OCI-LY1 (cell line): ENCODE measurements around the gene RANBP10.

ENCODE experiments used
- H2AFZ ChIP-seq: fragments of 200-600 bp; sonication (generic), shearing (Covaris generic); 2 replicates; pipeline ENCODE4 v1.6.0; 2014; ENCODE audit warnings: antibody characterized with exemption, mild to moderate bottlenecking, low read length
- H3F3A ChIP-seq: fragments of 200-600 bp; sonication (generic), shearing (Covaris generic); 2 replicates; pipeline ENCODE4 v1.6.0; 2014; ENCODE audit warnings: mild to moderate bottlenecking, antibody characterized with exemption, low read length, moderate library complexity; ENCODE audit not compliant: insufficient read depth
- H3K27ac ChIP-seq: fragments of 200-600 bp; sonication (generic); 2 replicates; pipeline ENCODE4 v1.5.1; 2014; ENCODE audit warnings: low read length, mixed run types, mild to moderate bottlenecking, low read depth; ENCODE audit not compliant: poor library complexity, severe bottlenecking
- H3K27me3 ChIP-seq: fragments of 200-600 bp; sonication (generic); 2 replicates; pipeline ENCODE4 v1.6.0; 2014; ENCODE audit warnings: antibody characterized with exemption, mild to moderate bottlenecking, low read length, moderate library complexity; ENCODE audit not compliant: insufficient read depth
- H3K36me3 ChIP-seq: fragments of 200-600 bp; sonication (generic); 2 replicates; pipeline ENCODE4 v1.6.1; 2014; ENCODE audit warnings: mild to moderate bottlenecking, antibody characterized with exemption, low read length, moderate library complexity, mixed read lengths; ENCODE audit not compliant: insufficient read depth
- H3K4me1 ChIP-seq: fragments of 200-600 bp; sonication (generic); 2 replicates; pipeline ENCODE4 v1.5.1; 2014; ENCODE audit warnings: mild to moderate bottlenecking, low read length, moderate library complexity; ENCODE audit not compliant: insufficient read depth, severe bottlenecking
- H3K4me2 ChIP-seq: fragments of 200-600 bp; sonication (generic), shearing (Covaris generic); 2 replicates; pipeline ENCODE4 v1.6.1; 2014; ENCODE audit warnings: low read length
- H3K4me3 ChIP-seq: fragments of 200-600 bp; sonication (generic); 2 replicates; pipeline ENCODE4 v1.5.1; 2014; ENCODE audit warnings: low read length, low read depth, mild to moderate bottlenecking, mixed read lengths; ENCODE audit not compliant: poor library complexity, severe bottlenecking
- H3K79me2 ChIP-seq: fragments of 200-600 bp; shearing (Covaris generic); 2 replicates; pipeline ENCODE4 v1.6.1; 2016; ENCODE audit warnings: mixed run types, low read length, mixed read lengths; ENCODE audit not compliant: insufficient read depth
- H3K9ac ChIP-seq: fragments of 200-600 bp; sonication (generic), shearing (Covaris generic); 2 replicates; pipeline ENCODE4 v1.6.1; 2014; ENCODE audit warnings: mild to moderate bottlenecking, low read length, mixed read lengths
- H3K9me2 ChIP-seq: fragments of 200-600 bp; sonication (generic), shearing (Covaris generic); 2 replicates; pipeline ENCODE4 v1.6.1; 2014; ENCODE audit warnings: low read depth, mild to moderate bottlenecking, low read length, mixed read lengths
- H3K9me3 ChIP-seq: fragments of 200-600 bp; shearing (Covaris generic); 2 replicates; pipeline ENCODE4 v1.6.1; 2014; ENCODE audit warnings: low read length, mixed read lengths
- H4K20me1 ChIP-seq: fragments of 200-600 bp; sonication (generic), shearing (Covaris generic); 2 replicates; pipeline ENCODE4 v1.6.0; 2016; ENCODE audit warnings: mild to moderate bottlenecking, low read length; ENCODE audit not compliant: insufficient read depth
- EZH2 ChIP-seq: fragments of 200-600 bp; sonication (generic), shearing (Covaris generic); IDR thresholded peaks from 2 replicates; pipeline ENCODE4 v1.8.0; 2017; ENCODE audit warnings: borderline replicate concordance, mixed run types, mild to moderate bottlenecking, antibody characterized with exemption, low read length, moderate library complexity, mixed read lengths
- TF ChIP-seq, protein P1 (sequence below): fragments of 200-600 bp; sonication (generic), shearing (Covaris generic); IDR thresholded peaks from 2 replicates; pipeline ENCODE4 v1.5.1; 2017; ENCODE audit warnings: mild to moderate bottlenecking, antibody characterized with exemption, low read length, moderate library complexity, mixed read lengths

Gene RANBP10

DNA sequence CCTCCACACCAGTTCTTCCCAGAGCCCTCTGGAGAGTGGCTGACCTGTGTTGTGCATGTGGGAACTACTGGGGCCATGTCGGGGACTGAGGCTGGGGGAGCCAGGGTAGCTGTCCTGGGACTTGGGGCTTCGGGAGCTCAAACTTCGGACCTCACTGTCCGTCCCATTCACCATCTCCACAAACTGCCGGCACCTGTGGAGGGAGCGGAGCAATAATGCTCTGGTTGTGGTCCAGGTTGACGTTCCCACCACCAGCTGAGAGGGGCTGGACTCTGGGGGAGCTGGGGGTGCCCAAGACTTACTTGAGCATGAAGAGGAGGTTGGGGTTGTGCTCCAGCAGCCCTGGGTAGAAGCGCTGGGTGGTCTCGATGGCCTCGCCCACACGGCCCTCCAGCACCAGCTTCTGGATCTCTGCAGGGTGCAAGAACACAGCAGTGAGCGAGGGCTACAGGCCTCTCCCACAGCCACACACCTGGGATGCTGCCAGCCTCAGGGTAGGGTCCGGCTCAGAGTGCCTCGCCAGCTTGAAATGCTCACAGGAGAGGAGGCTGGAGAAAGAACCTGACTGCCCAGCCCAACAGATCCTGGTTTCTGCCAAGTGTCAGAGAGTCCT is 76.6 kb downstream of the RANBP10 start:
- peaks cover 46% of the 10 kb centered on the region for H3K36me3 ChIP-seq

DNA sequence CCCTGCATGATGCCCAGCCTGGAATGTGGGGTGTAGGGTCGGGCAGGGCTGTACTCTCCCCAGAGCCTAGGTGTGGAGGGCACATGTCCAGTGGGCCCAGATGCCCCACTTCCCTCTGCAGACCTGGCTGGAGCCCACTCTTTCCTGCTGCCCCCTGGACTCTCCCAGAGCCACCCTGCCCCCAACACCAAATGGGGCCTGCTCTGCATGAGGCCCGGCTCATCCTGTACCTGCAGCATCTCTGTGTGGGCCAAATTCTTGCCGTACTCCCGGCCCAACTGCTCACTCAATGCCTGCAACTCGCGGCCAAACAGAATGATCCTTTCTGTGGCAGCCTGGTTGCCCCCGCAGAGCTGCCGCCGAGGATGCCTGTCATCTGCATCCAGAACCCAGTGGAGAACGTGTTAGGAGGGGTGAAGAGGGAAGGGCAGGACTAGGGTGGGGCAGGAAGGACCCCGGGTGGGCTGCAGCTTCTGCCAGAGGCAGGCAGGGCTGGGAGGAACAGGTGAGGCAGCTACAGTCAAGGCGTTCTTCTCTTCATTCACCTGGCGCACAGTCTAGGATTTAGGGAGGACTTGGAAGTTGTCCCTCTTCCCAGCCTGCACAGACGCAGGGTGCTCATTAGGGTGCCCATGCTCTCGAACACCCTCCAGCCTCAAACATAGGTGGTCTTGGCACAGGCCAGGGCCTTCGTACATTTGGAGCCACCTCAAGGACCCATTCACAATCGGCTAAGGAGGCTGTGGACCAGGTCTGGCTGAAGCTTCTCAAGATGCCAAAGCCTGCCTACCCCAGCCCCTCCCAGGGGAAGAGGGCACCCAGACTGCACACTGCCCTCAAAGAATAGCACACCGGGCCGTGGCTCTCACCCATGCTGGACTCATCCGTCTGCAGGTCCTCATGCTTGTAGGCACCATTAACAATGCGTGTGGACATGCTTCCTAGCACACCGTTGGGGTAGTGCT is 78.6 kb downstream of the RANBP10 start:
- H3K4me1 ChIP-seq = no peaks in the 10 kb centered on the region
- no peak overlapping the region for H3K9ac ChIP-seq
- no peak overlapping the region for H3K4me3 ChIP-seq
- no peaks in the 10 kb centered on the region for H3K79me2 ChIP-seq
- TF ChIP-seq EZH2 = no peak
- TF ChIP-seq, protein P1, sequence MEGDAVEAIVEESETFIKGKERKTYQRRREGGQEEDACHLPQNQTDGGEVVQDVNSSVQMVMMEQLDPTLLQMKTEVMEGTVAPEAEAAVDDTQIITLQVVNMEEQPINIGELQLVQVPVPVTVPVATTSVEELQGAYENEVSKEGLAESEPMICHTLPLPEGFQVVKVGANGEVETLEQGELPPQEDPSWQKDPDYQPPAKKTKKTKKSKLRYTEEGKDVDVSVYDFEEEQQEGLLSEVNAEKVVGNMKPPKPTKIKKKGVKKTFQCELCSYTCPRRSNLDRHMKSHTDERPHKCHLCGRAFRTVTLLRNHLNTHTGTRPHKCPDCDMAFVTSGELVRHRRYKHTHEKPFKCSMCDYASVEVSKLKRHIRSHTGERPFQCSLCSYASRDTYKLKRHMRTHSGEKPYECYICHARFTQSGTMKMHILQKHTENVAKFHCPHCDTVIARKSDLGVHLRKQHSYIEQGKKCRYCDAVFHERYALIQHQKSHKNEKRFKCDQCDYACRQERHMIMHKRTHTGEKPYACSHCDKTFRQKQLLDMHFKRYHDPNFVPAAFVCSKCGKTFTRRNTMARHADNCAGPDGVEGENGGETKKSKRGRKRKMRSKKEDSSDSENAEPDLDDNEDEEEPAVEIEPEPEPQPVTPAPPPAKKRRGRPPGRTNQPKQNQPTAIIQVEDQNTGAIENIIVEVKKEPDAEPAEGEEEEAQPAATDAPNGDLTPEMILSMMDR = no peak
- H3K9me2 ChIP-seq = no peaks in the 10 kb centered on the region
- no peaks in the 10 kb centered on the region for H4K20me1 ChIP-seq
- no peak overlapping the region for H3K4me2 ChIP-seq
- H3K27ac ChIP-seq = no peak overlapping the region
- no peaks in the 10 kb centered on the region for H3F3A ChIP-seq
- no peak overlapping the region for H2AFZ ChIP-seq
- no peaks in the 10 kb centered on the region for H3K27me3 ChIP-seq
- H3K36me3 ChIP-seq = peaks cover 46% of the 10 kb centered on the region
- no peaks in the 10 kb centered on the region for H3K9me3 ChIP-seq

More for the DNA sequence above, 76.6 kb downstream of the RANBP10 start:
- H3K27me3 ChIP-seq = no peaks in the 10 kb centered on the region
- no peaks in the 10 kb centered on the region for H3K9me2 ChIP-seq
- H3K4me1 ChIP-seq = no peaks in the 10 kb centered on the region
- H2AFZ ChIP-seq = no peak overlapping the region
- H3K4me2 ChIP-seq = no peak overlapping the region
- no peaks in the 10 kb centered on the region for H3F3A ChIP-seq
- no peak overlapping the region for H3K4me3 ChIP-seq
- H3K27ac ChIP-seq = no peak overlapping the region
- TF ChIP-seq EZH2 = no peak
- TF ChIP-seq, protein P1 = no peak
- H3K79me2 ChIP-seq = no peaks in the 10 kb centered on the region
- no peak overlapping the region for H3K9ac ChIP-seq
- H3K9me3 ChIP-seq = no peaks in the 10 kb centered on the region
- no peaks in the 10 kb centered on the region for H4K20me1 ChIP-seq

DNA sequence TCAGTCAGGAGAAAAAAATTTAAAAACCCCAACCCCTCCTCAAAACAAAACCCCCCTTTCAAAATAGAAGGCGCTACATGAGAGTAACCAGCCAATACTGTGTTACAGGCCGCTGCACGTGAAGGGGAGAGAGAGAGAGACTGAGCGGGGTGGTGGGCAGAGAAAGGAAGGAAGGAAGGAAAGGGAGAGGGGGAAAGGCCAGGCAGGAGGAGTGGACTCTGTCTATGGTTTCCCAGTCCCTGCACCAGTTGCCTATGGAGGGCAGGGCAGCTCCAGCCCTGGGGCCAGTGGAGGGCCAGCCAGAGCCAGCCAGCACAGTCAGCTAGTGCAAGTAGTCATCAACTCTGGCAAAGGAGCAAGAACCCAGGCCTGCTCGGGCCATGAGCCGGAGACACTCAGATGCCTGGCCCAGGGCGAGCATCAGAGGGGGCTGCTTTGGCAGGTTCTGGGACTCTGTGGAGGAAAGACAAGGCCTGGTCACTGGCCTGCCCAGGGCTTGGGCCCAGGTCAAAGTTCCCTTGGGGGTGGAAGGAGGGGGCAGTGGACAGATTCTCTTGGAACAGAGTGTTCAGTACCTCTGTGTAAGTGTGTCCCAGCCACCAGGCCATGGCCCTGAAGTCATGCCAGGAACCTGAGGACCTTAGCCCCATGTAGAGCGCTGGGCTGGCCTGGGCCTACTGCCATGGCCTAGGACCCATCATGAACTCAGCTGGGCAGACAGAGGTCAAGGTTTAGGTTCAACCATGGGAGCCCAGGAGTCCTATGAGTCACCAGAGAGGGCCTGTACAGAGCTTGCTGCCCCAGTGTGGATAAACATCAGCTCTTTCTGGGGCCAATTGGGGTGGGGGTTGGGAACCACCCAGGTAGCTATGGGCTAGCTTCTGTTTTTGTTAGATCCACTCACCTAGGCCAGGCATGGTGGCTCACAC is 80.0 kb downstream of the RANBP10 start:
- no peaks in the 10 kb centered on the region for H4K20me1 ChIP-seq
- H2AFZ ChIP-seq = no peak overlapping the region
- no peaks in the 10 kb centered on the region for H3K27me3 ChIP-seq
- no peak overlapping the region for H3K9ac ChIP-seq
- no peaks in the 10 kb centered on the region for H3K9me3 ChIP-seq
- no peak overlapping the region for H3K4me2 ChIP-seq
- TF ChIP-seq, protein P1 = no peak
- no peak for TF ChIP-seq EZH2
- peaks cover 46% of the 10 kb centered on the region for H3K36me3 ChIP-seq
- no peaks in the 10 kb centered on the region for H3F3A ChIP-seq
- no peak overlapping the region for H3K4me3 ChIP-seq
- no peaks in the 10 kb centered on the region for H3K9me2 ChIP-seq
- H3K27ac ChIP-seq = no peak overlapping the region
- H3K4me1 ChIP-seq = no peaks in the 10 kb centered on the region
- H3K79me2 ChIP-seq = no peaks in the 10 kb centered on the region
